PC-9 (cell line): ENCODE data around the gene OR1N2.

Experiments used
- CTCF ChIP-seq: fragments of 200-600 bp; sonication (generic); conservative IDR thresholded peaks from 2 replicates; pipeline ENCODE4 v1.6.1; 2017; ENCODE audit warnings: mixed run types, antibody characterized with exemption, mild to moderate bottlenecking, moderate library complexity
- EZH2 ChIP-seq: fragments of 200-600 bp; sonication (generic); IDR thresholded peaks from 2 replicates; pipeline ENCODE4 v1.8.0; 2017; ENCODE audit warnings: antibody characterized with exemption, low read depth

GRCh38 chr9:122572456-122572855 lies 19.5 kb downstream of the OR1N2 start:
- TF ChIP-seq CTCF = no peak
- TF ChIP-seq EZH2 = no peak
